Mesodermal cell (in vitro differentiated cells): ENCODE measurements around the gene AMZ2.
"Not testable (repeated sequence)": the region's sequence is repeated elsewhere in the genome, so short reads cannot be mapped to it uniquely, and the experiment has no call there.

Experiments used
- H3K27ac ChIP-seq: 2 replicates; pipeline ENCODE4 v1.7.0; 2013; ENCODE audit warnings: mild to moderate bottlenecking, low read depth, low read length, moderate library complexity; ENCODE audit not compliant: severe bottlenecking
- H3K36me3 ChIP-seq: 2 replicates; pipeline ENCODE4 v1.7.1; 2013; ENCODE audit warnings: mild to moderate bottlenecking, low read length, moderate library complexity; ENCODE audit not compliant: control insufficient read depth, insufficient read depth
- H3K4me1 ChIP-seq: one replicate; pipeline ENCODE4 v1.7.1; 2013; ENCODE audit warnings: mild to moderate bottlenecking, low read length; ENCODE audit not compliant: insufficient read depth, control insufficient read depth, poor library complexity, severe bottlenecking
- H3K4me3 ChIP-seq: 2 replicates; pipeline ENCODE4 v1.7.0; 2013; ENCODE audit warnings: low read length, control low read depth, mild to moderate bottlenecking; ENCODE audit not compliant: insufficient read depth, poor library complexity, severe bottlenecking; ENCODE audit errors: extremely low read depth
- H3K9me3 ChIP-seq: 2 replicates; pipeline ENCODE4 v1.7.1; 2013; ENCODE audit warnings: mild to moderate bottlenecking, low read length, moderate library complexity; ENCODE audit not compliant: control insufficient read depth
- WGBS, 2 experiments: methylation state at CpG; one replicate each; pipeline ENCODE4 v1.1.5; 2013; ENCODE audit warnings: missing lambda C conversion rate in 2 of 2; ENCODE audit not compliant: insufficient coverage in 2 of 2; 5-methylcytosine and 5-hydroxymethylcytosine counted together

The AMZ2 gene

GRCh38 chr17:68222606-68223005 is 25.2 kb upstream of the AMZ2 start:
- Histone ChIP-seq H3K9me3 (no peaks in the 10 kb centered on the region), H3K4me1 (no peaks in the 10 kb centered on the region), H3K4me3 (no peak overlapping the region), H3K36me3 (no peaks in the 10 kb centered on the region), H3K27ac (no peak overlapping the region)
- WGBS, 2 experiments, result 77 to 88% methylated on average over 6 to 8 of the region's 8 CpGs

GRCh38 chr17:68225055-68225454 is 22.8 kb upstream of the AMZ2 start:
- not testable (repeated sequence) for H3K27ac ChIP-seq, H3K36me3 ChIP-seq, H3K4me1 ChIP-seq, H3K4me3 ChIP-seq, H3K9me3 ChIP-seq
- WGBS, 2 experiments, result 78 to 100% methylated on average over 1 to 2 of the region's 4 CpGs

GRCh38 chr17:68228039-68228680 is 19.7 kb upstream of the AMZ2 start:
- 77 to 93% methylated on average over 4 to 7 of the region's 9 CpGs for WGBS, 2 experiments
- H3K4me3 ChIP-seq, H3K36me3 ChIP-seq, H3K9me3 ChIP-seq, H3K27ac ChIP-seq, H3K4me1 ChIP-seq: not testable (repeated sequence)

- 81 to 90% methylated on average over 11 to 15 of the region's 17 CpGs for WGBS, 2 experiments
- Histone ChIP-seq H3K4me1 (no peaks in the 10 kb centered on the region), H3K36me3 (no peaks in the 10 kb centered on the region), H3K27ac (no peak overlapping the region), H3K9me3 (no peaks in the 10 kb centered on the region), H3K4me3 (no peak overlapping the region)
Measured at GRCh38 chr17:68228817-68229570, 18.8 kb upstream of the AMZ2 start.

GRCh38 chr17:68229619-68230018 is 18.2 kb upstream of the AMZ2 start:
- no peaks in the 10 kb centered on the region for H3K36me3 ChIP-seq
- H3K4me1 ChIP-seq, result no peaks in the 10 kb centered on the region
- H3K27ac ChIP-seq, result no peak overlapping the region
- H3K4me3 ChIP-seq, result no peak overlapping the region
- H3K9me3 ChIP-seq, result no peaks in the 10 kb centered on the region
- 86% methylated on average over 8 of the region's 8 CpGs for WGBS, 2 experiments

GRCh38 chr17:68231131-68231530 is 16.7 kb upstream of the AMZ2 start:
- H3K4me1 ChIP-seq, H3K9me3 ChIP-seq, H3K4me3 ChIP-seq, H3K27ac ChIP-seq, H3K36me3 ChIP-seq: not testable (repeated sequence)
- WGBS, 2 experiments, result 100% methylated on average over 1 of the region's 4 CpGs; no CpG with 5 or more reads in 1 of the 2 experiments

- H3K27ac ChIP-seq, result no peak overlapping the region
- no peaks in the 10 kb centered on the region for H3K36me3 ChIP-seq
- no peaks in the 10 kb centered on the region for H3K9me3 ChIP-seq
- no CpG with 5 or more reads among the region's 1 CpG for WGBS, 2 experiments
- H3K4me1 ChIP-seq, result no peaks in the 10 kb centered on the region
- no peak overlapping the region for H3K4me3 ChIP-seq
Measured at GRCh38 chr17:68231541-68231940, 16.3 kb upstream of the AMZ2 start.

GRCh38 chr17:68232741-68233140 is 15.1 kb upstream of the AMZ2 start:
- H3K9me3 ChIP-seq, H3K4me1 ChIP-seq, H3K4me3 ChIP-seq, H3K27ac ChIP-seq, H3K36me3 ChIP-seq: not testable (repeated sequence)
- WGBS, 2 experiments, result 100% methylated on average over 1 of the region's 1 CpG; no CpG with 5 or more reads in 1 of the 2 experiments

- H3K27ac ChIP-seq, H3K9me3 ChIP-seq, H3K4me3 ChIP-seq, H3K36me3 ChIP-seq, H3K4me1 ChIP-seq: not testable (repeated sequence)
- 85 to 89% methylated on average over 4 to 6 of the region's 12 CpGs for WGBS, 2 experiments
Measured at GRCh38 chr17:68234726-68235335, 13.0 kb upstream of the AMZ2 start.

GRCh38 chr17:68235336-68235791 is 12.5 kb upstream of the AMZ2 start:
- not testable (repeated sequence) for H3K4me1 ChIP-seq, H3K36me3 ChIP-seq, H3K4me3 ChIP-seq, H3K27ac ChIP-seq, H3K9me3 ChIP-seq
- WGBS, 2 experiments, result 88 to 90% methylated on average over 8 to 11 of the region's 11 CpGs
